Measurements from ENCODE around the gene C17orf107.

GRCh38 chr17:4893721-4894560, 5.4 kb upstream of the C17orf107 start:
- TF ChIP-seq, protein P1, sequence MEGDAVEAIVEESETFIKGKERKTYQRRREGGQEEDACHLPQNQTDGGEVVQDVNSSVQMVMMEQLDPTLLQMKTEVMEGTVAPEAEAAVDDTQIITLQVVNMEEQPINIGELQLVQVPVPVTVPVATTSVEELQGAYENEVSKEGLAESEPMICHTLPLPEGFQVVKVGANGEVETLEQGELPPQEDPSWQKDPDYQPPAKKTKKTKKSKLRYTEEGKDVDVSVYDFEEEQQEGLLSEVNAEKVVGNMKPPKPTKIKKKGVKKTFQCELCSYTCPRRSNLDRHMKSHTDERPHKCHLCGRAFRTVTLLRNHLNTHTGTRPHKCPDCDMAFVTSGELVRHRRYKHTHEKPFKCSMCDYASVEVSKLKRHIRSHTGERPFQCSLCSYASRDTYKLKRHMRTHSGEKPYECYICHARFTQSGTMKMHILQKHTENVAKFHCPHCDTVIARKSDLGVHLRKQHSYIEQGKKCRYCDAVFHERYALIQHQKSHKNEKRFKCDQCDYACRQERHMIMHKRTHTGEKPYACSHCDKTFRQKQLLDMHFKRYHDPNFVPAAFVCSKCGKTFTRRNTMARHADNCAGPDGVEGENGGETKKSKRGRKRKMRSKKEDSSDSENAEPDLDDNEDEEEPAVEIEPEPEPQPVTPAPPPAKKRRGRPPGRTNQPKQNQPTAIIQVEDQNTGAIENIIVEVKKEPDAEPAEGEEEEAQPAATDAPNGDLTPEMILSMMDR (IDR thresholded peaks at IDR 0.05): no peak
- TF ChIP-seq POLR2A (IDR thresholded peaks at IDR 0.05): no peak

Data from esophagus squamous epithelium (tissue), 4 donors.